Right lobe of liver (tissue), 6 donors: Measurements from ENCODE around the gene TNP2. TPM values are rescaled to one million over a fixed set of nuclear protein-coding genes. Genes with fewer than 3 reads are reported as not detected.

Experiments
- ATAC-seq, 4 donors: fragments of 200-7000 bp; cut with Tn5 transposase; one replicate each; pipeline ENCODE4 v1.9.1; 2020; ENCODE audit warnings: mild to moderate bottlenecking in 4 of 4, moderate library complexity in 4 of 4
- DNase-seq, 3 donors: peaks; one replicate each; pipeline ENCODE4 v3.0.0-alpha.2; 2020
- H3K27ac ChIP-seq, 3 donors: fragments of 200-600 bp; one replicate each; pipeline ENCODE4 v1.8.0; 2022
- H3K27me3 ChIP-seq, 2 donors: fragments of 200-600 bp; one replicate each; pipeline ENCODE4 v1.8.0; 2022
- H3K36me3 ChIP-seq, 4 donors: fragments of 200-600 bp; sonication (generic) in 1 of 4; one replicate each; pipeline versions ENCODE4 v1.5.1 to v1.8.0; 2017 to 2022; ENCODE audit warnings: control low read depth in 1 of 4
- H3K4me1 ChIP-seq, 4 donors: fragments of 200-600 bp; sonication (generic) in 1 of 4; one replicate each; pipeline versions ENCODE4 v1.5.1 to v1.8.0; 2017 to 2022; ENCODE audit warnings: control low read depth in 1 of 4
- H3K4me3 ChIP-seq, 3 donors: fragments of 200-600 bp; one replicate each; pipeline ENCODE4 v1.8.0; 2022
- H3K9me3 ChIP-seq, 4 donors: fragments of 200-600 bp; sonication (generic) in 1 of 4; one replicate each; pipeline versions ENCODE4 v1.5.1 to v1.8.0; 2017 to 2022; ENCODE audit warnings: control low read depth in 1 of 4
- CTCF ChIP-seq, 4 donors: fragments of 200-600 bp in 3 of 4; fragments of 450-650 bp in 1 of 4; IDR thresholded peaks; one replicate each; pipeline versions ENCODE4 v1.5.1 to v1.8.0; 2016 to 2022; ENCODE audit warnings: antibody characterized with exemption in 4 of 4, mild to moderate bottlenecking in 2 of 4
- POLR2A ChIP-seq: fragments of 450-650 bp; IDR thresholded peaks from one replicate; pipeline ENCODE4 v1.6.1; 2017; ENCODE audit warnings: antibody characterized with exemption, mild to moderate bottlenecking
- WGBS: methylation state at CpG from one replicate; pipeline ENCODE4 v1.1.6; 2018; ENCODE audit warnings: low coverage, low lambda C conversion rate; ENCODE audit not compliant: insufficient coverage; ENCODE audit errors: missing lambda C conversion rate; 5-methylcytosine and 5-hydroxymethylcytosine counted together
- intact Hi-C, 2 donors: fragments of 100-400 bp; cut with DNase I; formaldehyde crosslinking; loops; one replicate each; pipeline versions ENCODE4 v1.11.2 to v1.14.1; 2022
- total RNA-seq, 6 experiments: library from RNA; depleted of rRNA in 2 of 6; stranded (reverse); fragments of >200 nt in 2 of 6; fragmentation: NEBNext Ultra II Directional in 3 of 6; extraction: Animal tissue kit (Norgen Biotek cat#: 25700) in 3 of 6; gene quantifications; one replicate each; pipeline versions ENCODE4 v1.1.0 to v1.2.4, GENCODE V29; 2016 to 2023
- donor health status: DM: no; HTN: yes; CAD: no.
- donor health status: DM: no; HTN: no; CAD: no.
- donor health status: DM: no; HTN: no; CAD: no.
- donor health status: DM: no; HTN: yes; CAD: no.
- donor health status: DM: no; HTN: yes; CAD: no.

Gene TNP2
- total RNA-seq, 6 experiments from 2014 or later = not detected

DNA sequence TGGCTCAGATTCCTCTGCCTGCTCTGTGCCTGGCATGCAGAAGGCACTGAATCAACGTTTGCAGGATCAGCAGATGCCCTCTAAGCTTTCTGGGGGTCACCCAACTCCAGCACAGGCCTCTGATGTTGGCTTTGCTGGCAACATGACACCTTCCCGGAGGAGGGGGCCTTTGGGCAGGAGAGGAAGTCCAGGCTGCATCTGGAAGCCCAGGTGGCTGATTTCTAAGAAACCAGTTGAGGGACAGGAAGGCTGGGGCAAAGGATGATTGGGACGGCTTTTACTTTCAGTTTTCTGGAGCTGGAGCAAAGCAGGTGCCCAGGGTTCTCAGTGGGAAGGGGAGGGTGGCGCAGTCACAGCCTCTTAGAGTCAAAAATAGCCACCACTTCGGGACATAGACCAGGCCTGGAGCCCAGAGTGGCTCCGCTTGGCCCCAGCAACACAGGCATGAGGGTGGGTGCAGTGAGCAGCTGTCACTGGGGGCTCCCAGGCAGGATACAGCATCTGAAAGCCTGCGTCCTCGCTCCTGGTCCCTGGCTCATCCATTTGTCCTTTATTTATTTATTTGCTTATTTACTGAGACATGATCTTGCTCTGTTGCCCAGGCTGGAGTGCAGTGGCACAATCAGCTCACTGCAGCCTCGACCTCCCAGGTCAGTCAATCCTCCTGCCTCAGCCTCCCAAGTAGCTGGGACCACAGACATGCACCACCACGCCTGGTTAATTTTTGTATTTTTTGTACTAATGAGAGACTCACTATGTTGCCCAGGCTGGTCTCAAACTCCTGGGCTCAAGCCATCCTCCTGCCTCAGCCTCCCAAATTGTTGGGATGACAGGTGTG lies 28.3 kb downstream of the TNP2 start:
- TF ChIP-seq POLR2A = no peak
- 44% methylated on average over 6 of the region's 10 CpGs for WGBS
- DNase-seq (no peak), ATAC-seq (peak in 2 of 4 donors; percentile 37 to 41)
- H3K27me3 ChIP-seq = no peaks in the 10 kb centered on the region
- H3K36me3 ChIP-seq = no peaks in the 10 kb centered on the region
- H3K4me1 ChIP-seq = peaks cover 0 to 12% (median 3%) of the 10 kb centered on the region in 4 donors
- H3K4me3 ChIP-seq = no peak overlapping the region
- H3K27ac ChIP-seq = no peak overlapping the region
- no peaks in the 10 kb centered on the region for H3K9me3 ChIP-seq
- intact Hi-C loops = no loop called here

DNA sequence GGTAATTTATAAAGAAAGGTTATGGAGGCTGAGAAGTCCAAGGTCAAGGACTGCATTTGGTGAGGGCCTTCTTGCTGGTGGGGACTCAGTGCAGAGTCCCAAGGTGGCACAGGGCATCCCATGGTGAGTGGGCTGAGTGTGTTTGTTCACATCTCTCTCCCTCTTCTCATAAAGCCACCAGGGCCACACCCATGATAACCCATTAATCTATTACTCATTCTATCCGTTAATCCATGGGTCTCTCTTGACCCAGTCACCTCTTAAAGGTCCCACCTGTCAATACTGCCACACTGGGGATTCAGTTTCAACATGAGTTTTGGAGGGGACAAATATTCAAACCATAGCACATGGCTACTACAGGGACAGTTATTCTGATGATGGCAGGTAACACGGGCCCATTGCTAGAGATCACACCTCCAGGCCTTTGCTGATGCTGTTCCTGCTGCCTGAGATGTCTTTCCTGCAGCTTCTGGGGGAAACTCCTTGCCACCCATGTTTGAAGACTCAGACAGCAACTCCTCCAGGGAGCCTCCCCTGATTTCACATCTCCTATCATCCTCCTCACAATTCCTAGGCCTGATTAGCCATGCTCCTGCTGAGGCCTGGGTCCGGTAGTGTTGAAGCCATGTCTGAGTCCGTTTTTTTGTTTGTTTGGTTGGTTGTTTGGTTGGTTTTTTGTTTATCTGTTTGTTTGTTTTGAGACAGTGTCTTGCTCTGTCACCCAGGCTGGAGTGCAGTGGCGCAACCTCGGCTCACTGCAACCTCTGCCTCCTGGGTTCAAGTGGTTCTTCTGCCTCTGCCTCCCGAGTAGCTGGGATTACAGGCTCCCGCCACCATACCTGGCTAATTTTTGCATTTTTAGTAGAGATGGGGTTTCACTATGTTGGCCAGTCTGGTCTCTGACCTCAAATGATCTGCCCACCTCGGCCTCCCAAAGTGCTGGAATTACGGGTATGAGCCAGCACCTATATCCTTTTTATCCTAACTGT lies 29.2 kb downstream of the TNP2 start:
- no peaks in the 10 kb centered on the region for H3K27me3 ChIP-seq
- TF ChIP-seq POLR2A (no peak), CTCF (IDR thresholded peaks at IDR 0.05) (no peak)
- intact Hi-C loops = no loop called here
- H3K4me1 ChIP-seq = peaks cover 0 to 10% (median 2%) of the 10 kb centered on the region in 4 donors
- no peak overlapping the region for H3K4me3 ChIP-seq
- DNase-seq = no peak
- no peak overlapping the region for H3K27ac ChIP-seq
- no peak for ATAC-seq
- no peaks in the 10 kb centered on the region for H3K9me3 ChIP-seq
- 84% methylated on average over 9 of the region's 10 CpGs for WGBS
- H3K36me3 ChIP-seq = no peaks in the 10 kb centered on the region

DNA sequence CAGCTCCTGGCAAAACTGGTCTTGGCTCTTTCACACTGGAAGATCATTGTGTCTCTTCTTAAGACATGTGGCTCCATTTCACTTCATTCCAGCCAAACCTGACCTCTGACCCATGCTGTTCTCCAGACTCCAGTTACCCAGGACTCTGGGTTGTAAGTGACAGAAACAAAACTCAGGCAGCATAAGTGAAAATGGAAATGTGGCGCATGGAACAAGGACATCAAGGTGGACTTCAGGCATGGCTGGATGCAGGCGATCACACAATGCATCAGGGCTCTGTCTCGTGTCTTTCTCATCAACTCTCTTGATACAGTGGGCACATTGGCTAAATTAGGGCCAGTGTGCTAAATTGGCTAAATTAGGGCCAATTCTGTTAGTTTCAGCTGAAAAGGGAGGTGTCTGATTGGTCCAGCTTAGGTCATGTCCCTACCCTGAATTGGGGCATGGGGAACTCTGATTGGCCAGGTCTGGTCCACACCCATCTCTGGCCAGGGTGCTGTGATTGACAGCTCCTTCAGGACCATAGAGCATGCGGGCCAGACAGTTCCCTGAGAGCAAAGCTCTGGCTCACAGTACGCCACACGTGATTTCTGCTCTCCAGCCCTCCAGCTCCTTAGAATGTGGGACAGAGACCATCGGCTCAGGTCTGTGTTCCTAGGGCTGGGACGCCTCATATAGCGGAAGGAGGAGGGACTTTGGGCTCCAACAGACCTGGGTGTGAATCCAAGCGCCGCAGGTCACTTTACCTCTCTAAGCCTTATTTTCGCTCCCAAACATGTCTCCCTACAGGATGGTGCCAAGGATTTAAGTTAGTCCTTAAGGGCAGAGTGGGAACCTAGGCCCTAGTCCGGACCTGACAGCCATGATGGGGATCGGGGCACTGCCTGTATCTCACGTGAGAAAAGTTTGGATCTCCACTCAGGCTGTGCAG lies 30.6 kb downstream of the TNP2 start:
- TF ChIP-seq POLR2A (no peak), CTCF (IDR thresholded peaks at IDR 0.05) (no peak)
- ATAC-seq (no peak), DNase-seq (no peak)
- no peaks in the 10 kb centered on the region for H3K9me3 ChIP-seq
- H3K4me3 ChIP-seq = no peak overlapping the region
- no peak overlapping the region for H3K27ac ChIP-seq
- no peaks in the 10 kb centered on the region for H3K36me3 ChIP-seq
- intact Hi-C loops = no loop called here
- no peaks in the 10 kb centered on the region for H3K27me3 ChIP-seq
- 88% methylated on average over 5 of the region's 15 CpGs for WGBS
- peaks cover 0 to 10% (median 2%) of the 10 kb centered on the region in 4 donors for H3K4me1 ChIP-seq

DNA sequence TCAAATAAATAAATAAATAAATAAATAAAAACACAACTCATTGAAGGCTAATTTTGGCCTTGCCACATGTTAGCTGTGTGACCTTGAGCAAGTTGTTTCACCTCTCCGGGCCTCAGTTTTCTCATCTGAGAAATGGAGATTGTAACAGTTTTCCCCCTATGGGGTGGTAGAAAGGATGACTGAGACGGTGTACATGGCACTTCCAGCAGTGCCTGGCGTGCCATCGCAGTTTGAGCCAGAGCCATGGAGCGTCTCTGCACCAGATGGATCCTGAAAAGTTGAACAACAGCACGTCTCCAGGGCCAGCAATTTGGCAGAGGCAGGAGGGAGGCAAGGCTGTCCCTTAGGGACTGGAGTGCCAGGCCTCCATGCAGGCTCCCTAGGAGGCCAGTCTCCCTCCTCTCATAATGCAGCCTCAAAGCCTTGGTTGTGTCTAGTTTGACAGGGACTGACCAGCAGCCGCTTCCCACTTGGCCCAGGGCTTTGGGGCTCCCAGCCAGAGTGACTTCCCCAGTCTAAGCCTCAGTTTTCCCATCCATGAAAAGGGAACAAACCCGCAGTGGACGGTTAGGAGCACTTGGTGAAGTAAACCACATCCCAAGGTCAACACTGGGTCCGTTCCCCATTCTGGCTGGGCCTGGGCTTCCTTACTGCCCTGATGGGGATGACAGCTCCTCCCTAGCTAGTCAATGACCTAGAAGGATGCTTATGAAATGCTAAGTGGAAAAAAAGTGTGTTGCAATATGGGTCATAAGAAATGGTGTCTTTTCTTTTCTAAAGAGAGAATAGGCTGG lies 32.5 kb downstream of the TNP2 start:
- DNase-seq = no peak
- ATAC-seq = no peak
- WGBS = 65% methylated on average over 8 of the region's 10 CpGs

More for the DNA sequence above, 32.5 kb downstream of the TNP2 start:
- Histone ChIP-seq H3K27me3 (no peaks in the 10 kb centered on the region), H3K9me3 (no peaks in the 10 kb centered on the region), H3K4me1 (peaks cover 0 to 15% (median 4%) of the 10 kb centered on the region in 4 donors), H3K27ac (no peak overlapping the region), H3K4me3 (no peak overlapping the region), H3K36me3 (no peaks in the 10 kb centered on the region)
- intact Hi-C loops = no loop called here
- TF ChIP-seq CTCF (IDR thresholded peaks at IDR 0.05) = no peak
- TF ChIP-seq POLR2A = no peak
